ENCODE results near the gene FGD1.
"Not testable (repeated sequence)": the region's sequence is repeated elsewhere in the genome, so short reads cannot be mapped to it uniquely, and the experiment has no call there.

GRCh38 chrX:54542239-54542638, 46.2 kb upstream of the FGD1 start:
- TF ChIP-seq CTCF (IDR thresholded peaks at IDR 0.05 in 4 of 5, conservative IDR thresholded peaks at IDR 0.05 in 1 of 5); POLR2A (IDR thresholded peaks at IDR 0.05): not testable (repeated sequence)

Data from gastrocnemius medialis (tissue), 4 donors.